Liver (tissue), 3 donors: ENCODE data around the gene CNNM1.

Experiments
- EGR1 ChIP-seq, 2 donors: IDR thresholded peaks; 2 replicates each; pipeline ENCODE4 v1.6.1; 2016 to 2018; ENCODE audit warnings: antibody characterized with exemption in 2 of 2, low read depth in 2 of 2
- GABPA ChIP-seq, 2 donors: IDR thresholded peaks in 1 of 2; conservative IDR thresholded peaks in 1 of 2; 2 replicates each; pipeline ENCODE4 v1.6.1; 2016; ENCODE audit warnings: antibody characterized with exemption in 2 of 2, mild to moderate bottlenecking in 1 of 2, moderate library complexity in 1 of 2
- JUND ChIP-seq, 2 donors: IDR thresholded peaks; 2 replicates each; pipeline ENCODE4 v1.6.1; 2016; ENCODE audit warnings: antibody characterized with exemption in 2 of 2
- RAD21 ChIP-seq, 2 donors: IDR thresholded peaks; 2 replicates each; pipeline ENCODE4 v1.6.1; 2016; ENCODE audit warnings: antibody characterized with exemption in 2 of 2, mild to moderate bottlenecking in 2 of 2
- RXRA ChIP-seq, 2 donors: IDR thresholded peaks; 2 replicates each; pipeline ENCODE4 v1.6.1; 2017 to 2018; ENCODE audit warnings: antibody characterized with exemption in 2 of 2, mild to moderate bottlenecking in 1 of 2
- SP1 ChIP-seq: IDR thresholded peaks from 2 replicates; pipeline ENCODE4 v1.6.1; 2018; ENCODE audit warnings: antibody characterized with exemption, mild to moderate bottlenecking
- TAF1 ChIP-seq: conservative IDR thresholded peaks from 2 replicates; pipeline ENCODE4 v1.6.1; 2016; ENCODE audit warnings: antibody characterized with exemption, mild to moderate bottlenecking
- YY1 ChIP-seq: IDR thresholded peaks from 2 replicates; pipeline ENCODE4 v1.6.1; 2016; ENCODE audit warnings: antibody characterized with exemption, mild to moderate bottlenecking
- TF ChIP-seq, protein P1 (sequence below): fragments of 150-350 bp; IDR thresholded peaks from 2 replicates; pipeline ENCODE4 v1.5.1; 2017; ENCODE audit warnings: improper control_type of control experiment, low read depth, low read length; ENCODE audit not compliant: missing input control
- TF ChIP-seq, protein P2 (sequence below): IDR thresholded peaks from 2 replicates; pipeline ENCODE4 v1.6.1; 2016; ENCODE audit warnings: antibody characterized with exemption
- TF ChIP-seq, protein P3 (sequence below): IDR thresholded peaks from 2 replicates; pipeline ENCODE4 v1.6.1; 2016; ENCODE audit warnings: antibody characterized with exemption, mild to moderate bottlenecking
- TF ChIP-seq, protein P4 (sequence below): IDR thresholded peaks from 2 replicates; pipeline ENCODE4 v1.6.1; 2016; ENCODE audit warnings: antibody characterized with exemption
- donor health status: healthy.
- donor health status: healthy.

DNA sequence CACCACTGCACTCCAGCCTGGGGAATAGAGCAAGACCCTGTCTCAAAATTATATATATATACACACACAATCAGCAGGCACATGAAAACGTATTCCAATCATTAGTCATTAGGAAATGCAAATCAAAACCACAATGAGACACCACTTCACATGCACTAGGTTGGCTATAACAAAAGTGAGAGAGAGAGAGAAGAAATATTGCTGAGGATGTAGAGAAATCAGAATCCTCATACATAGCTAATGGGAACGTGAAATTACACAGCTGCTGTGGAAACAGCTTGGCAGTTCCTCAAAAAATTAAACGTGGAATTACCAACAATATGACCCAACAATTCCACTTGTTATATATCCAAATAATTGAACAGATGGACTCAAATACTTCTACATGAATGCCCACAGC lies 43.3 kb upstream of the CNNM1 start:
- TF ChIP-seq TAF1 (no peak), SP1 (no peak), GABPA (IDR thresholded peaks at IDR 0.05 in 1 of 2, conservative IDR thresholded peaks at IDR 0.05 in 1 of 2) (no peak), JUND (IDR thresholded peaks at IDR 0.05) (no peak), YY1 (no peak), RAD21 (IDR thresholded peaks at IDR 0.05) (no peak), EGR1 (IDR thresholded peaks at IDR 0.05; ENCODE audit: low read depth in 2 of 2) (no peak), RXRA (IDR thresholded peaks at IDR 0.05) (no peak)
- TF ChIP-seq, protein P1, sequence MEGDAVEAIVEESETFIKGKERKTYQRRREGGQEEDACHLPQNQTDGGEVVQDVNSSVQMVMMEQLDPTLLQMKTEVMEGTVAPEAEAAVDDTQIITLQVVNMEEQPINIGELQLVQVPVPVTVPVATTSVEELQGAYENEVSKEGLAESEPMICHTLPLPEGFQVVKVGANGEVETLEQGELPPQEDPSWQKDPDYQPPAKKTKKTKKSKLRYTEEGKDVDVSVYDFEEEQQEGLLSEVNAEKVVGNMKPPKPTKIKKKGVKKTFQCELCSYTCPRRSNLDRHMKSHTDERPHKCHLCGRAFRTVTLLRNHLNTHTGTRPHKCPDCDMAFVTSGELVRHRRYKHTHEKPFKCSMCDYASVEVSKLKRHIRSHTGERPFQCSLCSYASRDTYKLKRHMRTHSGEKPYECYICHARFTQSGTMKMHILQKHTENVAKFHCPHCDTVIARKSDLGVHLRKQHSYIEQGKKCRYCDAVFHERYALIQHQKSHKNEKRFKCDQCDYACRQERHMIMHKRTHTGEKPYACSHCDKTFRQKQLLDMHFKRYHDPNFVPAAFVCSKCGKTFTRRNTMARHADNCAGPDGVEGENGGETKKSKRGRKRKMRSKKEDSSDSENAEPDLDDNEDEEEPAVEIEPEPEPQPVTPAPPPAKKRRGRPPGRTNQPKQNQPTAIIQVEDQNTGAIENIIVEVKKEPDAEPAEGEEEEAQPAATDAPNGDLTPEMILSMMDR, result no peak
- TF ChIP-seq, protein P2, sequence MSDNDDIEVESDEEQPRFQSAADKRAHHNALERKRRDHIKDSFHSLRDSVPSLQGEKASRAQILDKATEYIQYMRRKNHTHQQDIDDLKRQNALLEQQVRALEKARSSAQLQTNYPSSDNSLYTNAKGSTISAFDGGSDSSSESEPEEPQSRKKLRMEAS, result no peak
- TF ChIP-seq, protein P3, sequence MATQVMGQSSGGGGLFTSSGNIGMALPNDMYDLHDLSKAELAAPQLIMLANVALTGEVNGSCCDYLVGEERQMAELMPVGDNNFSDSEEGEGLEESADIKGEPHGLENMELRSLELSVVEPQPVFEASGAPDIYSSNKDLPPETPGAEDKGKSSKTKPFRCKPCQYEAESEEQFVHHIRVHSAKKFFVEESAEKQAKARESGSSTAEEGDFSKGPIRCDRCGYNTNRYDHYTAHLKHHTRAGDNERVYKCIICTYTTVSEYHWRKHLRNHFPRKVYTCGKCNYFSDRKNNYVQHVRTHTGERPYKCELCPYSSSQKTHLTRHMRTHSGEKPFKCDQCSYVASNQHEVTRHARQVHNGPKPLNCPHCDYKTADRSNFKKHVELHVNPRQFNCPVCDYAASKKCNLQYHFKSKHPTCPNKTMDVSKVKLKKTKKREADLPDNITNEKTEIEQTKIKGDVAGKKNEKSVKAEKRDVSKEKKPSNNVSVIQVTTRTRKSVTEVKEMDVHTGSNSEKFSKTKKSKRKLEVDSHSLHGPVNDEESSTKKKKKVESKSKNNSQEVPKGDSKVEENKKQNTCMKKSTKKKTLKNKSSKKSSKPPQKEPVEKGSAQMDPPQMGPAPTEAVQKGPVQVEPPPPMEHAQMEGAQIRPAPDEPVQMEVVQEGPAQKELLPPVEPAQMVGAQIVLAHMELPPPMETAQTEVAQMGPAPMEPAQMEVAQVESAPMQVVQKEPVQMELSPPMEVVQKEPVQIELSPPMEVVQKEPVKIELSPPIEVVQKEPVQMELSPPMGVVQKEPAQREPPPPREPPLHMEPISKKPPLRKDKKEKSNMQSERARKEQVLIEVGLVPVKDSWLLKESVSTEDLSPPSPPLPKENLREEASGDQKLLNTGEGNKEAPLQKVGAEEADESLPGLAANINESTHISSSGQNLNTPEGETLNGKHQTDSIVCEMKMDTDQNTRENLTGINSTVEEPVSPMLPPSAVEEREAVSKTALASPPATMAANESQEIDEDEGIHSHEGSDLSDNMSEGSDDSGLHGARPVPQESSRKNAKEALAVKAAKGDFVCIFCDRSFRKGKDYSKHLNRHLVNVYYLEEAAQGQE, result no peak
- TF ChIP-seq, protein P4, sequence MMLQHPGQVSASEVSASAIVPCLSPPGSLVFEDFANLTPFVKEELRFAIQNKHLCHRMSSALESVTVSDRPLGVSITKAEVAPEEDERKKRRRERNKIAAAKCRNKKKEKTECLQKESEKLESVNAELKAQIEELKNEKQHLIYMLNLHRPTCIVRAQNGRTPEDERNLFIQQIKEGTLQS, result no peak
